HepG2 (cell line): ENCODE results near the gene RHBDL1. TPM values are rescaled to one million over a fixed set of nuclear protein-coding genes. Genes with fewer than 3 reads are reported as not detected.

Experiments
- ATAC-seq: fragments of 200-7000 bp; cut with Tn5 transposase; 3 replicates; pipeline ENCODE4 v1.9.1; 2020; ENCODE audit warnings: mild to moderate bottlenecking, moderate library complexity
- BruUV-seq: library from RNA; stranded (reverse); fragments of 400-500 nt; replicated peaks from 2 replicates; lab custom pipeline; 2021; lab: Mats Ljungman, UMichigan
- CTCF ChIA-PET: fragments of 300-600 bp; formaldehyde crosslinking; extraction: SDS; loops from one replicate; lab custom pipeline; 2021; ENCODE audit warnings: low total read pairs, inconsistent platforms, low intra/inter-chr PET ratio; lab: Yijun Ruan, JAX
- POLR2A ChIA-PET: fragments of 350-600 bp; sonication (Branson Sonifier 250); formaldehyde crosslinking; loops from one replicate; lab custom pipeline; 2020; ENCODE audit warnings: antibody characterized with exemption, inconsistent platforms; lab: Yijun Ruan, JAX
- DNase-seq: peaks from one replicate; pipeline ENCODE4 v3.0.0-alpha.2; 2015; ENCODE audit warnings: low spot score
- FAIRE-seq: peaks from 3 replicates; lab custom pipeline; 2011; peaks lifted over from hg19 to GRCh38; lab: Jason Lieb, UNC
- H2AFZ ChIP-seq: one replicate; pipeline ENCODE4 v1.6.1; 2011; ENCODE audit warnings: low read length, inconsistent platforms
- H3K27ac ChIP-seq: fragments of 300-600 bp; 3 replicates; pipeline ENCODE4 v1.8.0; 2011; ENCODE audit warnings: mixed run types, mild to moderate bottlenecking, mixed read lengths, low read length, inconsistent platforms; ENCODE audit not compliant: insufficient read depth; ENCODE audit errors: extremely low read length
- H3K27me3 ChIP-seq, 2 experiments: fragments of 200-600 bp in 1 of 2; 2 replicates in 1 of 2; 3 replicates in 1 of 2; pipeline versions ENCODE4 v1.6.0 to v1.8.0; 2011; ENCODE audit warnings: low read length in 2 of 2, mild to moderate bottlenecking in 2 of 2, moderate library complexity in 2 of 2, inconsistent platforms in 1 of 2; ENCODE audit not compliant: insufficient read depth in 2 of 2, control insufficient read depth in 1 of 2
- H3K36me3 ChIP-seq, 2 experiments: fragments of 200-600 bp in 1 of 2; replicated peaks in 1 of 2; 2 replicates in 1 of 2; 3 replicates in 1 of 2; pipeline versions ENCODE4 v1.5.1 to v1.8.0; 2011; ENCODE audit warnings: low read length in 2 of 2, inconsistent platforms in 1 of 2; ENCODE audit not compliant: insufficient read depth in 2 of 2, control insufficient read depth in 1 of 2
- H3K4me1 ChIP-seq: 2 replicates; pipeline ENCODE4 v1.5.1; 2012; ENCODE audit warnings: low read length, inconsistent platforms; ENCODE audit not compliant: insufficient read depth
- H3K4me2 ChIP-seq: 2 replicates; pipeline ENCODE4 v1.6.0; 2011; ENCODE audit warnings: low read depth, low read length, inconsistent platforms
- H3K4me3 ChIP-seq, 3 experiments: fragments of 200-600 bp in 1 of 3; sonication (generic), shearing (Covaris generic) in 1 of 3; replicated peaks in 1 of 3; 2 replicates each; pipeline ENCODE4 v1.5.1; 2011 to 2016; ENCODE audit warnings: low read length in 3 of 3, inconsistent platforms in 2 of 3, low read depth in 2 of 3, mild to moderate bottlenecking in 2 of 3, control low read depth in 1 of 3, mixed read lengths in 1 of 3; ENCODE audit not compliant: insufficient read depth in 1 of 3
- H3K79me2 ChIP-seq: one replicate; pipeline ENCODE4 v1.6.1; 2011; ENCODE audit warnings: low read length, inconsistent platforms; ENCODE audit not compliant: insufficient read depth
- H3K9ac ChIP-seq: 2 replicates; pipeline ENCODE4 v1.6.0; 2011; ENCODE audit warnings: mild to moderate bottlenecking, low read depth, low read length, inconsistent platforms; ENCODE audit not compliant: insufficient read depth
- H3K9me3 ChIP-seq: 2 replicates; pipeline ENCODE4 v1.5.1; 2012; ENCODE audit warnings: mild to moderate bottlenecking, low read length
- H4K20me1 ChIP-seq: 2 replicates; pipeline ENCODE4 v1.6.0; 2011; ENCODE audit warnings: inconsistent platforms, mild to moderate bottlenecking, low read length, moderate library complexity; ENCODE audit not compliant: insufficient read depth
- AGO1 ChIP-seq: fragments of 200-400 bp; formaldehyde crosslinking; IDR thresholded peaks from 2 replicates; pipeline ENCODE4 v1.6.1; 2017; ENCODE audit warnings: mild to moderate bottlenecking, low read depth, low read length, moderate library complexity; ENCODE audit not compliant: poor library complexity, severe bottlenecking
- BRF2 ChIP-seq: sonication (generic); formaldehyde crosslinking; IDR thresholded peaks from 2 replicates; pipeline ENCODE4 v1.8.1; 2022; ENCODE audit warnings: mild to moderate bottlenecking, missing genetic modification reagents
- DNMT1 ChIP-seq: sonication (generic); formaldehyde crosslinking; IDR thresholded peaks from 2 replicates; pipeline ENCODE4 v1.5.1; 2020; ENCODE audit warnings: mild to moderate bottlenecking, missing genetic modification reagents
- KAT2B ChIP-seq: fragments of 150-350 bp; IDR thresholded peaks from 2 replicates; pipeline ENCODE4 v1.6.1; 2014; ENCODE audit warnings: low read depth, low read length, borderline replicate concordance
- NRL ChIP-seq: sonication (generic); formaldehyde crosslinking; IDR thresholded peaks from 2 replicates; pipeline ENCODE4 v1.5.0; 2020; ENCODE audit warnings: missing genetic modification reagents, mild to moderate bottlenecking, moderate library complexity, borderline replicate concordance
- REL ChIP-seq: sonication (generic); formaldehyde crosslinking; conservative IDR thresholded peaks from 2 replicates; pipeline ENCODE4 v1.8.0; 2022; ENCODE audit warnings: mild to moderate bottlenecking, missing genetic modification reagents, moderate library complexity
- SOX13 ChIP-seq, 3 experiments: fragments of 450-650 bp in 1 of 3; sonication (generic) in 1 of 3; formaldehyde crosslinking in 1 of 3; IDR thresholded peaks in 2 of 3; conservative IDR thresholded peaks in 1 of 3; 2 replicates each; pipeline versions ENCODE4 v1.5.0 to v1.6.1; 2016 to 2020; ENCODE audit warnings: antibody characterized with exemption in 1 of 3, mild to moderate bottlenecking in 1 of 3, missing compliant biosample characterization in 1 of 3, missing genetic modification reagents in 1 of 3, moderate library complexity in 1 of 3
- TOPORS ChIP-seq: sonication (generic); formaldehyde crosslinking; IDR thresholded peaks from 2 replicates; pipeline ENCODE4 v1.8.0; 2023; ENCODE audit warnings: mild to moderate bottlenecking, missing genetic modification reagents
- TRIM24 ChIP-seq: sonication (generic); formaldehyde crosslinking; IDR thresholded peaks from 2 replicates; pipeline ENCODE4 v1.8.0; 2022; ENCODE audit warnings: mild to moderate bottlenecking, missing genetic modification reagents
- YY1 ChIP-seq: IDR thresholded peaks from 2 replicates; pipeline ENCODE4 v1.6.1; 2011; ENCODE audit warnings: low read length, low read depth, moderate library complexity, mild to moderate bottlenecking; ENCODE audit not compliant: insufficient read depth, insufficient replicate concordance
- ZFX ChIP-seq: sonication (generic); formaldehyde crosslinking; IDR thresholded peaks from 2 replicates; pipeline ENCODE4 v1.4.0; 2020; ENCODE audit warnings: mild to moderate bottlenecking, low read depth, missing genetic modification reagents, moderate library complexity
- ZNF670 ChIP-seq: sonication (generic); formaldehyde crosslinking; IDR thresholded peaks from 2 replicates; pipeline ENCODE4 v1.8.0; 2022; ENCODE audit warnings: mild to moderate bottlenecking, missing genetic modification reagents, borderline replicate concordance
- ZNF746 ChIP-seq: sonication (generic); formaldehyde crosslinking; IDR thresholded peaks from 2 replicates; pipeline ENCODE4 v1.8.0; 2022; ENCODE audit warnings: mild to moderate bottlenecking, missing genetic modification reagents
- WGBS: methylation state at CpG from one replicate; pipeline ENCODE4 v1.1.6; 2017; ENCODE audit warnings: low lambda C conversion rate; 5-methylcytosine and 5-hydroxymethylcytosine counted together
- in situ Hi-C: cut with HindIII; loops from 2 replicates; pipeline ENCODE4 v1.10.0; 2017; ENCODE audit warnings: low pct_unique_long_range_greater_than_20kb; ENCODE audit not compliant: extremely low pct_ligation_motif_present
- intact Hi-C: fragments of 100-400 bp; cut with micrococcal nuclease; formaldehyde crosslinking; loops from one replicate; pipeline ENCODE4 v1.10.0; 2022; ENCODE audit not compliant: unreplicated experiment
- polyA plus RNA-seq, 8 experiments: library from polyadenylated mRNA; depleted of rRNA in 3 of 8; stranded (reverse) in 7 of 8; unstranded in 1 of 8; fragments of >200 nt; fragmentation: Illumina TruSeq in 4 of 8; extraction: Trizol in 4 of 8; gene quantifications; 2 replicates each; pipeline versions ENCODE4 v1.2.1 to v1.2.3, GENCODE V29; 2011 to 2016; ENCODE audit warnings: low read depth in 4 of 8, missing spikeins in 1 of 8, mixed read lengths in 1 of 8; ENCODE audit not compliant: insufficient read depth in 1 of 8
- total RNA-seq, 5 experiments: library from RNA; depleted of rRNA; stranded (reverse); fragments of >200 nt; fragmentation: Illumina TruSeq; extraction: Trizol; gene quantifications; 2 replicates each; pipeline ENCODE4 v1.2.3, GENCODE V29; 2016; ENCODE audit warnings: low read depth in 1 of 5

Gene RHBDL1
- total and polyA plus RNA-seq, 2 of the 13 experiments (the other 11 are each of a cell fraction or from before 2014, with no cell fraction given), result 1.8 to 3.8 TPM

GRCh38 chr16:679814-680624 is 4.5 kb downstream of the RHBDL1 start, which contains the start of gene STUB1 (continued):
- TF ChIP-seq YY1 (no peak), ZFX (CRISPR knock-in tag) (peak; percentile 69), DNMT1 (CRISPR knock-in tag) (peak; percentile 70; the same call in 1 of the 2 replicates)

GRCh38 chr16:680625-680945 is 5.1 kb downstream of the RHBDL1 start:
- no CpG with 5 or more reads among the region's 38 CpGs for WGBS
- BruUV-seq, result no TSS peak
- no peak for ATAC-seq
- peak overlapping the region; percentile 76 for H3K27ac ChIP-seq
- H3K9ac ChIP-seq, result peak overlapping the region; percentile 82
- FAIRE-seq, result no peak
- no peaks in the 10 kb centered on the region for H3K9me3 ChIP-seq
- peak overlapping the region; percentile 80 for H3K4me2 ChIP-seq
- in situ Hi-C loops, result no loop called here
- intact Hi-C loops, result no loop called here
- 0 out of 2 replicates have a peak, but pooled peaks cover 3% of the 10 kb centered on the region for H4K20me1 ChIP-seq
- no peaks in the 10 kb centered on the region; a peak in 1 of 5 replicates for H3K27me3 ChIP-seq
- TF ChIP-seq AGO1 (peak; percentile 45), SOX13 (IDR thresholded peaks at IDR 0.05) (no peak), SOX13 (CRISPR knock-in tag; conservative IDR thresholded peaks at IDR 0.05 in 1 of 2, IDR thresholded peaks at IDR 0.05 in 1 of 2) (no peak), ZNF670 (0 out of 2 replicates have a peak, but pooled peaks have one; percentile 16), KAT2B (no peak), REL (CRISPR knock-in tag) (0 out of 2 replicates have a peak, but pooled peaks have one; percentile 31), TRIM24 (CRISPR knock-in tag) (no peak), ZNF746 (CRISPR knock-in tag) (no peak), BRF2 (0 out of 2 replicates have a peak, but pooled peaks have one; percentile 12), TOPORS (no peak), ZFX (CRISPR knock-in tag) (0 out of 2 replicates have a peak, but pooled peaks have one; percentile 4), NRL (CRISPR knock-in tag) (no peak)
- TF ChIP-seq, all 625 proteins: peak for 5
- no peak for DNase-seq
- peak overlapping the region; percentile 72 to 88 (median 85) for H3K4me3 ChIP-seq
- H2AFZ ChIP-seq, result no peak overlapping the region
- POLR2A ChIA-PET, result interaction anchor here (0.8 to 4.4 kb wide), 9 partner anchors 9 to 44 kb away, joined by 3 to 34 read pairs (median 6); partner anchors contain the start of genes ANTKMT, METRN, METTL26 and RHOT2
- peaks cover 35% of the 10 kb centered on the region for H3K4me1 ChIP-seq
- peaks cover 8 to 17% of the 10 kb centered on the region in 2 experiments; a peak in 4 of 5 replicates for H3K36me3 ChIP-seq
- CTCF ChIA-PET, result interaction anchor here (0.8 kb wide), 1 partner anchor 13 kb away, joined by 3 read pairs; the partner anchor contains the start of gene RHOT2
- peaks cover 16% of the 10 kb centered on the region for H3K79me2 ChIP-seq
